Activated T-cell treated with anti-CD3 and anti-CD28 coated beads, Interleukin-2, amount 50 U/mL, for 24 hours (primary cell): ENCODE data around the gene FUNDC1.

Experiments
- DNase-seq: peaks from one replicate; pipeline ENCODE4 v3.0.0-alpha.2; 2020
- H3K27ac Mint-ChIP-seq: 2 replicates; pipeline ENCODE4 v1.8.0; 2020; ENCODE audit warnings: mild to moderate bottlenecking, mixed read lengths
- H3K27me3 Mint-ChIP-seq: 2 replicates; pipeline ENCODE4 v1.8.0; 2020; ENCODE audit warnings: mixed read lengths
- H3K36me3 Mint-ChIP-seq: 2 replicates; pipeline ENCODE4 v1.8.0; 2020; ENCODE audit warnings: low read depth, mixed read lengths
- H3K4me1 Mint-ChIP-seq: 2 replicates; pipeline ENCODE4 v1.8.0; 2020; ENCODE audit warnings: low read depth, mixed read lengths
- H3K4me3 Mint-ChIP-seq: 2 replicates; pipeline ENCODE4 v1.8.0; 2020; ENCODE audit warnings: mild to moderate bottlenecking, moderate library complexity, mixed read lengths
- H3K9me3 Mint-ChIP-seq: 2 replicates; pipeline ENCODE4 v1.8.0; 2020; ENCODE audit warnings: mixed read lengths

FUNDC1 gene

GRCh38 chrX:44506678-44507077, 36.0 kb downstream of the FUNDC1 start:
- Mint-ChIP-seq H3K4me1 (peaks cover 5% of the 10 kb centered on the region), H3K36me3 (no peaks in the 10 kb centered on the region), H3K27me3 (peaks cover 20% of the 10 kb centered on the region), H3K27ac (no peak overlapping the region), H3K9me3 (no peaks in the 10 kb centered on the region), H3K4me3 (no peak overlapping the region)
- no peak for DNase-seq

- H3K27ac Mint-ChIP-seq = no peak overlapping the region
These were observed 39.1 kb downstream of the FUNDC1 start for GRCh38 chrX:44503560-44503959.

DNA sequence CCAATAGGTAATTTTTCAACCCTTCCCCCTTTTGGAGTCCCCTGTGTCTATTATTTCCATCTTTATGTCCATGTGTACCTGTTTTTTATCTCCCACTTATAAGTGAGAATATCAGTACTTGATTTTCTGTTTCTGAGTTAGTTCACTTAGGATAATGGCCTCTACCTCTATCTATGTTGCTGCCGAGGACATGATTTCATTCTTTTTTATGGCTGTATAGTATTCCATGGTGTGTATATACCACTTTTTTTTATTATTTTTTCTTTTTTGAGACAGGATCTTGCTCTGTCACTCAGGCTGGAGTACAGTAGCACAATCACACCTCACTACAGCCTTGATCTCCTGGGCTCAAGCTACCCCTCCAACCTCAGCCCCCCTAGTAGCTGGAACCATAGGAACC, 47.6 kb downstream of the FUNDC1 start:
- Mint-ChIP-seq H3K4me1 (peaks cover 8% of the 10 kb centered on the region), H3K4me3 (no peak overlapping the region), H3K27me3 (peaks cover 33% of the 10 kb centered on the region), H3K9me3 (no peaks in the 10 kb centered on the region), H3K27ac (no peak overlapping the region), H3K36me3 (no peaks in the 10 kb centered on the region)
- no peak for DNase-seq

More at GRCh38 chrX:44503560-44503959, 39.1 kb downstream of the FUNDC1 start:
- Mint-ChIP-seq H3K4me3 (no peak overlapping the region), H3K27me3 (peaks cover 23% of the 10 kb centered on the region), H3K4me1 (peaks cover 5% of the 10 kb centered on the region), H3K9me3 (no peaks in the 10 kb centered on the region), H3K36me3 (no peaks in the 10 kb centered on the region)
- DNase-seq = no peak

DNA sequence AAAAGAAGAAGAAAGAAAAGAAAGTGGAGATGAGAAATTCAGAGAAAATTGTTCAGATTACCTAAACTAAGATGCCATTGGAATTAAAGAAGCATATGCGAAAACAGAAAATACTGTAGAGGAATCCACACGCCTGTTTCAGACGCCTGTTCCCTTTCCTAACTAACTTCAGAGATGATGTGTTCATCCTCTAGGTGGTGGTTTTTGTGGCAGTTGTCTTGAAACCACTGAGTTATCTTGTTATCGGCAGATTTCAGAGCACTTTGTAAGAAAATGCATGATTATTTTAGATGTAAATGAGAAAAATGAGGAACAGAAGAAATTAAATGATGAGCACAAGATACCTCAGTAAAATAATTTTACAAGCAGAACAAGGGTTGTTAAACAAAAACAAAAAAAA, 48.3 kb downstream of the FUNDC1 start:
- Mint-ChIP-seq H3K4me1 (peaks cover 8% of the 10 kb centered on the region), H3K27me3 (peaks cover 30% of the 10 kb centered on the region)

DNA sequence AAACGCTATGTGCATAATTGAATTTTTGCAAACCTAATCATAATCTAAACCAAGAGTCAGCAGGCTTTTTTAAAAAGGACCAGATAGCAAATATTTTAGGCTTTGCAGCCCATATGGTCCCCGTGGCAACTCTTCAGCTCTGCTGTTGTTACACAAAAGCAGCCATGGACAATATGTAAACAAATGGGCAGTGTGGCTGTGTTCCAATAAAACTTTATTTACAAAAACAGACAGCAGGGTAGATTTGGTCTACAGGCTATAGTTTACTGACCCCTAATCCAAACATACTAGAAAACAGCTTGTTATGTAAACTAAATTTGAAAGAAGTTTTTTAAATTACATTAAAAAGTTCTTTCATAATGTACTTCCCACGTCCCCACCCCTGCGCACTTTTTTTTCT, 53.1 kb downstream of the FUNDC1 start:
- H3K9me3 Mint-ChIP-seq = no peaks in the 10 kb centered on the region
- peaks cover 5% of the 10 kb centered on the region for H3K4me1 Mint-ChIP-seq
- peaks cover 46% of the 10 kb centered on the region for H3K27me3 Mint-ChIP-seq
- H3K27ac Mint-ChIP-seq = no peak overlapping the region
- no peaks in the 10 kb centered on the region for H3K36me3 Mint-ChIP-seq
- no peak overlapping the region for H3K4me3 Mint-ChIP-seq
- no peak for DNase-seq

More for the DNA sequence above, 48.3 kb downstream of the FUNDC1 start:
- Mint-ChIP-seq H3K9me3 (no peaks in the 10 kb centered on the region), H3K36me3 (no peaks in the 10 kb centered on the region), H3K4me3 (no peak overlapping the region), H3K27ac (no peak overlapping the region)
- no peak for DNase-seq

DNA sequence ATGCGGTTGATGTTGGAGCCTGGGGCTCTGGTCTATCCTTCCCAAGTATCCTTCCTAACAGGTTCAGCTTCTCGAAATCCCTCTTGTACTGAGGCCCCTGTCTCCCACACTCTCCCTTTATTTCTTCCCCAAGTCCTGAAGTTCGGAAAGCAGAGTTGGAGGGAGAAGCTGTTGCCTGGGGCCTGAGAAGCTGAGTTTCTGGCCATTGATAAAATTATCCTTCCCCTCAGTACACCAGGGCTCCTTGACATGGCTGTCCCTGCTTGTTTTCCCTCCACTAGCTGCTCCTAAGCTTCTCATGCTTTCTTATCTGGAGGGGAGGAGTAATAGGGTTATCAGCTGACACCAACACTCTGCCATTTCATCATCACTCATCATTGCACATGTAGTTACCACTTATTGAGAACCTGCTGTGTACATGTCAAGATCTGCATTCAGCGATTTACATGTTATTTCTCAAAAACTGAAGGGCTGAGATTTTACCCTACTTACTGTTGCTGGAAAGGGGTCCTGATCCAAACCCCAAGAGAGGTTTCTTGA, 58.0 kb downstream of the FUNDC1 start:
- H3K27ac Mint-ChIP-seq = no peak overlapping the region
- no peak for DNase-seq
- no peaks in the 10 kb centered on the region for H3K9me3 Mint-ChIP-seq
- peaks cover 35% of the 10 kb centered on the region for H3K27me3 Mint-ChIP-seq
- H3K4me3 Mint-ChIP-seq = no peak overlapping the region
- no peaks in the 10 kb centered on the region for H3K4me1 Mint-ChIP-seq
- H3K36me3 Mint-ChIP-seq = no peaks in the 10 kb centered on the region

- H3K4me1 Mint-ChIP-seq = no peaks in the 10 kb centered on the region
- no peaks in the 10 kb centered on the region for H3K36me3 Mint-ChIP-seq
These were observed 58.6 kb downstream of the FUNDC1 start for GRCh38 chrX:44483965-44484606.

DNA sequence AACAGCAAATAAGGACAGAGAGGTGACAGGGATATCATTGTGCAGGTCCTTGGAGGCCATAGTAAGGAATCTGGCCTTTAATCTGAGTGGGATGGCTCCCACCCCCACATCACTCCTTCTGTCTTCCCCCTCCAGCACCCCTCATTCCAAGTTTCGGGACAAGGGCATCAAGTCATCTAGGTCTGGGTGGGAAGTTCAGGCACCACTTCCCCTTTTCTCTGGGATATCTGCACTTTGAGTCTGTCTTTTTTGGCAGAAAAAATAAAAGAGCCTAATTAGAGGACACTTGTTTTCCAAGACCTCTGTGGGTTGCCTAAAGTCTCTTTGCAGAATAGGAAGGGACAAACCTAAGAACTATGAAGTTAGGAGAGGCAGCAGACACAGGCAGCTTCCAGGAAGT, 60.1 kb downstream of the FUNDC1 start:
- peaks cover 27% of the 10 kb centered on the region for H3K27me3 Mint-ChIP-seq
- no peaks in the 10 kb centered on the region for H3K36me3 Mint-ChIP-seq
- H3K4me3 Mint-ChIP-seq = no peak overlapping the region
- DNase-seq = no peak
- H3K4me1 Mint-ChIP-seq = no peaks in the 10 kb centered on the region
- no peaks in the 10 kb centered on the region for H3K9me3 Mint-ChIP-seq
- no peak overlapping the region for H3K27ac Mint-ChIP-seq

More at GRCh38 chrX:44483965-44484606, 58.6 kb downstream of the FUNDC1 start:
- H3K27ac Mint-ChIP-seq = no peak overlapping the region
- peaks cover 35% of the 10 kb centered on the region for H3K27me3 Mint-ChIP-seq
- H3K9me3 Mint-ChIP-seq = no peaks in the 10 kb centered on the region
- no peak for DNase-seq
- H3K4me3 Mint-ChIP-seq = no peak overlapping the region

GRCh38 chrX:44480591-44480990, 62.1 kb downstream of the FUNDC1 start:
- Mint-ChIP-seq H3K4me3 (no peak overlapping the region), H3K27me3 (peaks cover 23% of the 10 kb centered on the region), H3K4me1 (no peaks in the 10 kb centered on the region), H3K9me3 (no peaks in the 10 kb centered on the region), H3K27ac (no peak overlapping the region), H3K36me3 (no peaks in the 10 kb centered on the region)
- no peak for DNase-seq

GRCh38 chrX:44474410-44474809, 68.2 kb downstream of the FUNDC1 start:
- no peak for DNase-seq

More at GRCh38 chrX:44474410-44474809, 68.2 kb downstream of the FUNDC1 start:
- Mint-ChIP-seq H3K9me3 (no peaks in the 10 kb centered on the region), H3K4me1 (no peaks in the 10 kb centered on the region), H3K4me3 (no peak overlapping the region), H3K36me3 (no peaks in the 10 kb centered on the region), H3K27me3 (peaks cover 23% of the 10 kb centered on the region), H3K27ac (no peak overlapping the region)
